Trophoblast cell (in vitro differentiated cells and primary cell): ENCODE data around the gene HS3ST5.

Source experiments
- DNase-seq, 2 donors: peaks; one replicate each; pipeline ENCODE4 v3.0.0-alpha.2; 2016
- H2AFZ ChIP-seq: 2 replicates; pipeline ENCODE4 v1.6.1; 2013; ENCODE audit warnings: low read length, moderate library complexity, mild to moderate bottlenecking; ENCODE audit not compliant: insufficient read depth, poor library complexity
- H2AK5ac ChIP-seq: 2 replicates; pipeline ENCODE4 v1.6.1; 2013; ENCODE audit warnings: mild to moderate bottlenecking, low read length
- H2BK120ac ChIP-seq: 2 replicates; pipeline ENCODE4 v1.6.1; 2013; ENCODE audit warnings: low read length, mild to moderate bottlenecking, moderate library complexity; ENCODE audit not compliant: insufficient read depth, poor library complexity
- H2BK12ac ChIP-seq: 2 replicates; pipeline ENCODE4 v1.6.1; 2013; ENCODE audit warnings: mild to moderate bottlenecking, low read length, moderate library complexity
- H2BK5ac ChIP-seq: 2 replicates; pipeline ENCODE4 v1.6.1; 2013; ENCODE audit warnings: low read length, low read depth, moderate library complexity, mild to moderate bottlenecking; ENCODE audit not compliant: poor library complexity
- H3K14ac ChIP-seq: 2 replicates; pipeline ENCODE4 v1.6.1; 2013; ENCODE audit warnings: mild to moderate bottlenecking, low read length
- H3K18ac ChIP-seq: 2 replicates; pipeline ENCODE4 v1.6.1; 2013; ENCODE audit warnings: mild to moderate bottlenecking, low read length
- H3K23ac ChIP-seq: 2 replicates; pipeline ENCODE4 v1.6.1; 2013; ENCODE audit warnings: low read length
- H3K27ac ChIP-seq: 2 replicates; pipeline ENCODE4 v1.5.1; 2013; ENCODE audit warnings: low read depth, mild to moderate bottlenecking, inconsistent platforms, low read length, moderate library complexity
- H3K27me3 ChIP-seq: 2 replicates; pipeline ENCODE4 v1.6.1; 2013; ENCODE audit warnings: inconsistent platforms, mild to moderate bottlenecking, low read length, moderate library complexity; ENCODE audit not compliant: insufficient read depth
- H3K36me3 ChIP-seq, 2 experiments: 1 replicate in 1 of 2; 2 replicates in 1 of 2; pipeline ENCODE4 v1.6.1; 2013; ENCODE audit warnings: low read length in 2 of 2, mild to moderate bottlenecking in 2 of 2, moderate library complexity in 1 of 2; ENCODE audit not compliant: insufficient read depth in 2 of 2, control insufficient read depth in 1 of 2
- H3K4ac ChIP-seq: 2 replicates; pipeline ENCODE4 v1.6.1; 2013; ENCODE audit warnings: low read depth, mild to moderate bottlenecking, low read length, moderate library complexity
- H3K4me1 ChIP-seq, 2 experiments: 1 replicate in 1 of 2; 2 replicates in 1 of 2; pipeline ENCODE4 v1.6.1; 2013; ENCODE audit warnings: low read length in 2 of 2, mild to moderate bottlenecking in 2 of 2, moderate library complexity in 1 of 2; ENCODE audit not compliant: insufficient read depth in 2 of 2, control insufficient read depth in 1 of 2
- H3K4me2 ChIP-seq: 2 replicates; pipeline ENCODE4 v1.6.1; 2013; ENCODE audit warnings: inconsistent platforms, mild to moderate bottlenecking, low read length, moderate library complexity
- H3K4me3 ChIP-seq: 2 replicates; pipeline ENCODE4 v1.5.1; 2013; ENCODE audit warnings: mild to moderate bottlenecking, low read depth, low read length, inconsistent platforms
- H3K79me1 ChIP-seq: one replicate; pipeline ENCODE4 v1.6.1; 2013; ENCODE audit warnings: low read length
- H3K79me2 ChIP-seq: 2 replicates; pipeline ENCODE4 v1.6.1; 2013; ENCODE audit warnings: low read length, mild to moderate bottlenecking; ENCODE audit not compliant: control insufficient read depth, insufficient read depth, poor library complexity
- H3K9ac ChIP-seq: 2 replicates; pipeline ENCODE4 v1.6.1; 2013; ENCODE audit warnings: mild to moderate bottlenecking, low read length
- H3K9me3 ChIP-seq: 2 replicates; pipeline ENCODE4 v1.6.1; 2013; ENCODE audit warnings: low read depth, mild to moderate bottlenecking, control low read depth, inconsistent platforms, low read length; ENCODE audit not compliant: insufficient read depth
- H4K12ac ChIP-seq: 2 replicates; pipeline ENCODE4 v1.6.1; 2013; ENCODE audit warnings: low read depth, mild to moderate bottlenecking, low read length, moderate library complexity
- H4K8ac ChIP-seq: 2 replicates; pipeline ENCODE4 v1.6.1; 2013; ENCODE audit warnings: low read depth, mild to moderate bottlenecking, low read length, moderate library complexity
- H4K91ac ChIP-seq: one replicate; pipeline ENCODE4 v1.6.1; 2013; ENCODE audit warnings: low read depth, mild to moderate bottlenecking, low read length, moderate library complexity
- WGBS: extraction: QIAGEN DNeasy Blood & Tissue Kit; methylation state at CpG from one replicate; pipeline ENCODE4 v1.1.7; 2013; ENCODE audit warnings: missing lambda C conversion rate; ENCODE audit not compliant: insufficient read length, insufficient coverage; ENCODE audit errors: extremely low coverage; 5-methylcytosine and 5-hydroxymethylcytosine counted together

HS3ST5 gene

DNA sequence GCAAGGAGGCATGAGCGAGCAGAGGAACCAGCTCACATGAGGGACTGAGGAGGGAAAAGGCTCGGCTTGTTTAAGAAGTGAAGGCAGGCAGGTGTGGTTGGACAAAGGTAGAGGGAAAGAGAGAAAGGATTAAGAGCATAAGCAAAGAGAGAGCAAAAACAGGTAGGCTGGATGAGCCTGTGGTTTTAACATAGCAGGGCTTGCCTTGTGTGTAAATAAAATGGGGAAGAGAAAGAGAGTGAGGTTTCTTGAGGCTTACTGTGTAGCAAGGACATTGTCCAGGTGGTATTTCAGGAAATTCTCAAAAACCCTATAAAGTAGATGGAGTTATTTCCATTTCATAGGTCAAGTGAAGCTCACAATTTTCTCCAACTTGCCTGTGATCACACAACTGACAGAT, 278.0 kb downstream of the HS3ST5 start:
- Histone ChIP-seq H3K27me3 (no peaks in the 10 kb centered on the region), H3K9me3 (no peaks in the 10 kb centered on the region), H2AK5ac (no peak overlapping the region), H3K4me1 (peaks cover 0 to 3% of the 10 kb centered on the region in 2 experiments), H2AFZ (no peak overlapping the region), H4K8ac (no peak overlapping the region), H3K18ac (no peak overlapping the region), H3K4ac (no peak overlapping the region), H3K23ac (no peak overlapping the region), H4K12ac (no peak overlapping the region), H3K4me2 (no peak overlapping the region), H2BK120ac (no peak overlapping the region), H3K27ac (no peak overlapping the region), H2BK5ac (no peak overlapping the region), H3K14ac (no peak overlapping the region), H3K36me3 (no peaks in the 10 kb centered on the region), H3K79me1 (no peaks in the 10 kb centered on the region), H4K91ac (no peak overlapping the region), H3K9ac (no peak overlapping the region), H3K79me2 (no peaks in the 10 kb centered on the region), H3K4me3 (no peak overlapping the region), H2BK12ac (no peak overlapping the region)
- DNase-seq = no peak
- WGBS = no CpG with 5 or more reads among the region's 2 CpGs

DNA sequence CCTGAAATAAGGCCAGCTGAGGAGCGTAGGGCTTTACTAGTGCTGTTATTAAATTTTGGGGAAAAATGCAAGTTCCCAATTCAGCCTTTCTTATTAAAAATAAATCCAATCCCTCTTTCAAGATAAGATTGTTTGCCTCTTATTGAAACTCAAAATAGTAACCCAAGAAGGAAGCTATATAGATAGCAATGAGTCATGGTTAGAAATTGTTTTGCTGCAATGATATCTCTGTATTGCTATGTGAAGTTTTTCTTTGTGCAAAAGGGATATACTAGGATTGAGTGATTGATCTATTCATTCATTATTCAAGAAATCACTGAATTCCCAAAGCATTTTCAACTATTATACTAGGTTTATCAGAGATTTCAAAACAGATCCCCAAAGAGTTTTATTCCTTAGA, 278.9 kb downstream of the HS3ST5 start:
- no peak overlapping the region for H2BK5ac ChIP-seq
- no CpG with 5 or more reads among the region's 1 CpG for WGBS
- no peak overlapping the region for H3K4ac ChIP-seq
- H3K9me3 ChIP-seq = no peaks in the 10 kb centered on the region
- no peak overlapping the region for H3K9ac ChIP-seq
- H3K36me3 ChIP-seq = no peaks in the 10 kb centered on the region
- no peak overlapping the region for H3K18ac ChIP-seq
- H3K4me1 ChIP-seq = peaks cover 0 to 3% of the 10 kb centered on the region in 2 experiments
- H3K23ac ChIP-seq = no peak overlapping the region
- no peak overlapping the region for H4K91ac ChIP-seq
- H3K27me3 ChIP-seq = no peaks in the 10 kb centered on the region
- no peak overlapping the region for H2AFZ ChIP-seq
- no peak overlapping the region for H2BK12ac ChIP-seq
- no peak for DNase-seq
- no peak overlapping the region for H3K14ac ChIP-seq
- no peaks in the 10 kb centered on the region for H3K79me1 ChIP-seq
- H3K27ac ChIP-seq = no peak overlapping the region
- H4K12ac ChIP-seq = no peak overlapping the region
- no peak overlapping the region for H2BK120ac ChIP-seq
- H3K79me2 ChIP-seq = no peaks in the 10 kb centered on the region
- H4K8ac ChIP-seq = no peak overlapping the region
- H2AK5ac ChIP-seq = no peak overlapping the region
- H3K4me3 ChIP-seq = no peak overlapping the region
- no peak overlapping the region for H3K4me2 ChIP-seq

DNA sequence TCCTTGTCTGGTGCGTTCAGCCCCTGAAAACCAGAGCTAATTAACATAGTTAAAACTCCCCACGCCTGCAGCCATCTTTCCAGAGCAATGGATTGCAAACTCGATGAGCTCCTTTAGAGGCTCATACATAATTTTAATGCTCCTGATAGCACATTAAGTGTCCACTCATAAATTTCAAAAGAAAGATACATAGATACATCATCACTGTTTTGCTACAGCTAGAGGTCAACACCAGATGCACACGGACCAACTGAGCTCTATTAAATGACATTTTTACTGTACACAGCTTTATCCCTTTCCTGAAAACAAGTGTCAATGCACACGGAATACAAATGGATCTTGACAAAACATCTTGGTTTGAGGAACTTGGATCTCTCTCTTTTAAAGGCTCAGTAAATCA, 280.6 kb downstream of the HS3ST5 start:
- Histone ChIP-seq H3K9me3 (no peaks in the 10 kb centered on the region), H4K12ac (no peak overlapping the region), H4K8ac (no peak overlapping the region), H2AFZ (no peak overlapping the region), H3K4ac (no peak overlapping the region), H3K79me2 (no peaks in the 10 kb centered on the region), H4K91ac (no peak overlapping the region), H3K79me1 (no peaks in the 10 kb centered on the region), H3K14ac (no peak overlapping the region), H3K4me3 (no peak overlapping the region), H3K18ac (no peak overlapping the region), H3K27ac (no peak overlapping the region), H2BK120ac (no peak overlapping the region), H3K23ac (no peak overlapping the region), H2BK5ac (no peak overlapping the region), H2AK5ac (no peak overlapping the region), H3K27me3 (no peaks in the 10 kb centered on the region), H3K4me2 (no peak overlapping the region), H2BK12ac (no peak overlapping the region), H3K4me1 (peaks cover 4 to 7% of the 10 kb centered on the region in 2 experiments), H3K36me3 (no peaks in the 10 kb centered on the region), H3K9ac (no peak overlapping the region)
- DNase-seq = no peak
- WGBS = no CpG with 5 or more reads among the region's 5 CpGs

DNA sequence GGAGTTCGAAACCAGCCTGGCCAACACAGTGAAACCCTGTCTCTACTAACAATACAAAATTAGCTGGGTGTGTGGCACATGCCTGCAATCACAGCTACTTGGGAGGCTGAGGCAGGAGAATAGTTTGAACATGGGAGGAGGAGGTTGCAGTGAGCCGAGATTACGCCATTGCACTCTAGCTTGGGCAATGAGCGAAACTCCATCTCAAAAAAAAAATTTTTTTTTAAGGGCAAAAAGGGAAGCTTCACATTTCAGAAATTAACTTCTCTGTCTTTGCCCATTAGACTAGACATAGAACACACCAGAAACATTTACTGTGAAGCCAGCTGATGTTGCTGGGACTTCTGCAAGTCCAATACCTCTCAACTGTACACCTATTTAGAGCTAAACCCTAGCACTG, 281.1 kb downstream of the HS3ST5 start:
- H3K4me2 ChIP-seq = no peak overlapping the region
- no peak overlapping the region for H3K23ac ChIP-seq
- no peak overlapping the region for H2BK5ac ChIP-seq
- H3K36me3 ChIP-seq = no peaks in the 10 kb centered on the region
- H3K14ac ChIP-seq = no peak overlapping the region
- H2AK5ac ChIP-seq = no peak overlapping the region
- H2BK12ac ChIP-seq = no peak overlapping the region
- H4K8ac ChIP-seq = no peak overlapping the region
- H3K79me1 ChIP-seq = no peaks in the 10 kb centered on the region
- no peak overlapping the region for H4K91ac ChIP-seq
- no peak overlapping the region for H3K9ac ChIP-seq
- H3K4me3 ChIP-seq = no peak overlapping the region
- no peak overlapping the region for H3K27ac ChIP-seq
- no peaks in the 10 kb centered on the region for H3K79me2 ChIP-seq
- no CpG with 5 or more reads among the region's 4 CpGs for WGBS
- no peak overlapping the region for H4K12ac ChIP-seq
- no peaks in the 10 kb centered on the region for H3K9me3 ChIP-seq
- no peak overlapping the region for H3K18ac ChIP-seq
- H2AFZ ChIP-seq = no peak overlapping the region
- no peak overlapping the region for H2BK120ac ChIP-seq
- no peak overlapping the region for H3K4ac ChIP-seq
- H3K27me3 ChIP-seq = no peaks in the 10 kb centered on the region
- H3K4me1 ChIP-seq = peaks cover 4% of the 10 kb centered on the region in 2 experiments
- no peak for DNase-seq
